SJCRH30 (cell line): ENCODE results near the gene C1orf74. TPM values are rescaled to one million over a fixed set of nuclear protein-coding genes. Genes with fewer than 3 reads are reported as not detected.

Source experiments
- DNase-seq, 2 experiments: peaks; one replicate each; pipeline ENCODE4 v3.0.0-alpha.2; 2015 to 2020
- H3K27ac ChIP-seq: fragments of 250-450 bp; sonication (Bioruptor Pico); 2 replicates; pipeline ENCODE4 v1.5.1; 2020; ENCODE audit warnings: mild to moderate bottlenecking, moderate library complexity
- H3K27me3 ChIP-seq: fragments of 250-450 bp; sonication (Bioruptor Pico); 2 replicates; pipeline ENCODE4 v1.5.1; 2020; ENCODE audit warnings: mild to moderate bottlenecking, moderate library complexity
- H3K36me3 ChIP-seq: fragments of 250-450 bp; sonication (Bioruptor Pico); 2 replicates; pipeline ENCODE4 v1.5.1; 2020; ENCODE audit warnings: mild to moderate bottlenecking, moderate library complexity
- H3K4me1 ChIP-seq: fragments of 250-450 bp; sonication (Bioruptor Pico); 2 replicates; pipeline ENCODE4 v1.5.1; 2020; ENCODE audit warnings: mild to moderate bottlenecking, moderate library complexity
- H3K4me3 ChIP-seq: fragments of 250-450 bp; sonication (Bioruptor Pico); 2 replicates; pipeline ENCODE4 v1.5.1; 2020; ENCODE audit warnings: mild to moderate bottlenecking, moderate library complexity
- H3K9me3 ChIP-seq: fragments of 250-450 bp; sonication (Bioruptor Pico); replicated peaks from 2 replicates; pipeline ENCODE4 v1.5.1; 2020; ENCODE audit warnings: mild to moderate bottlenecking, moderate library complexity
- total RNA-seq: library from RNA; depleted of rRNA; stranded (reverse); fragments of >200 nt; shearing (Covaris generic); gene quantifications from 2 replicates; pipeline ENCODE4 v1.2.3, GENCODE V29; 2014; rRNA removed

Gene C1orf74
- total RNA-seq, 1 experiment from 2014 or later, result 6.0 TPM

DNA sequence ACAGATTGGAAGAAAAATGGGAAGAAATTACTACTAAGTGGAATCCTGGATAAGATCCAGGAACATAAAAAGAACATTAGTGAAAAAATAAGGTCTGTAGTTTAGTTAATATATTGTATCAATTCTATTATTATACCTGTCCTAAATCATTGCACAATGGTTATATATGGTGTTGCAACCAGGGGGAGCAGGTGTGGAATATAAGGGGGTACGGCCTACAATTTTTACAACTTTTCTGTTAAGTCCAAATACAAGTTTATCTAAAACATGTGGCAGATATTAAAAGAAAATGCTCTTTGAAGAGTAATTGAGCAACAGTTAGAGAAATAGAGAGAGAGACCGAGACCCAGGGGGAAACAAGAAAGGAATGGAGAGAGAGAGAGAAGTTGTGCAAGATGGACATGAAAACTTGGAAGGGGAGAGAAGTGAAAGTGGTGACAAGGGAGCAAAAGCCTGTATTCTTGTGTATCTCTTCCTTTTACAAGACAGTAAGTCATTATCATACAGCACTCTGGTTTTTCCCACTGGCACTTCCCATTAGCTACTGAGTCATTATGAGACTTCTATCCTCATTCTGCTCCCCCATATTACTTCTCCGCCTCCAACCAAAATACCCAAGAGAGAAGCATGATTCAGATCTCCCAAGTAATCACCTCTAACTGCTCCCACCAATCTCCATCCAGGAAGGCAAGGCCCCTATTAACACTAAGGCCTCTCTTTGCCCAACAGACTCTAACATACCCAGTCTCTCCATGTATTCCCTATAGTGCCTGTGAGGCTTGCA, 50.8 kb downstream of the C1orf74 start:
- no peak overlapping the region for H3K27ac ChIP-seq
- H3K4me3 ChIP-seq, result no peak overlapping the region
- H3K4me1 ChIP-seq, result no peaks in the 10 kb centered on the region
- DNase-seq, result no peak
- no peaks in the 10 kb centered on the region for H3K36me3 ChIP-seq
- H3K9me3 ChIP-seq, result no peaks in the 10 kb centered on the region
- H3K27me3 ChIP-seq, result no peaks in the 10 kb centered on the region; the same call in 1 of the 2 replicates

- H3K4me3 ChIP-seq, result no peak overlapping the region
- no peaks in the 10 kb centered on the region for H3K9me3 ChIP-seq
- no peak for DNase-seq
- no peak overlapping the region for H3K27ac ChIP-seq
- no peaks in the 10 kb centered on the region; the same call in 1 of the 2 replicates for H3K27me3 ChIP-seq
- no peaks in the 10 kb centered on the region for H3K36me3 ChIP-seq
- H3K4me1 ChIP-seq, result no peaks in the 10 kb centered on the region
Measured at GRCh38 chr1:209732725-209733124, 51.6 kb downstream of the C1orf74 start.

GRCh38 chr1:209729436-209729835, 54.9 kb downstream of the C1orf74 start:
- Histone ChIP-seq H3K27ac (no peak overlapping the region), H3K27me3 (no peaks in the 10 kb centered on the region), H3K9me3 (no peaks in the 10 kb centered on the region), H3K4me3 (no peak overlapping the region), H3K4me1 (no peaks in the 10 kb centered on the region), H3K36me3 (no peaks in the 10 kb centered on the region)
- DNase-seq, result no peak

Other genes starting within 250 kb of the C1orf74 start
- gene CAMK1G, start 200.8 kb downstream of the C1orf74 start, total RNA-seq, result not detected in 2 replicates
- gene LAMB3, start 132.1 kb downstream of the C1orf74 start, total RNA-seq, result 8.9 and 9.1 TPM in 2 replicates
- gene G0S2, start 109.1 kb downstream of the C1orf74 start, total RNA-seq, result 1.3 and 1.8 TPM in 2 replicates
- gene HSD11B1, start 79.7 kb downstream of the C1orf74 start, total RNA-seq, result not detected in 2 replicates
- gene TRAF3IP3, start 28.5 kb downstream of the C1orf74 start, total RNA-seq, result 0.06 TPM in 1 of 2 replicates, not detected in the other
- gene IRF6, start 21.6 kb upstream of the C1orf74 start, total RNA-seq, result not detected in 2 replicates
- gene UTP25, start 43.4 kb upstream of the C1orf74 start, total RNA-seq, result 13.3 and 14.2 TPM in 2 replicates
- not detected in 2 replicates for gene SYT14, start 153.7 kb upstream of the C1orf74 start, total RNA-seq